SJSA1 (cell line): Measurements from ENCODE around the gene TMEM132C. TPM values are rescaled to one million over a fixed set of nuclear protein-coding genes. Genes with fewer than 3 reads are reported as not detected.

Experiments used
- DNase-seq, 2 experiments: peaks; one replicate each; pipeline ENCODE4 v3.0.0-alpha.2; 2015 to 2020; ENCODE audit warnings: low spot score in 2 of 2, low read depth in 1 of 2
- H3K27ac ChIP-seq: fragments of 250-450 bp; sonication (Bioruptor Pico); 2 replicates; pipeline ENCODE4 v1.5.1; 2020; ENCODE audit warnings: mild to moderate bottlenecking, moderate library complexity
- H3K27me3 ChIP-seq: fragments of 250-450 bp; sonication (Bioruptor Pico); replicated peaks from 2 replicates; pipeline ENCODE4 v1.5.1; 2020; ENCODE audit warnings: mild to moderate bottlenecking, moderate library complexity
- H3K36me3 ChIP-seq: fragments of 250-450 bp; sonication (Bioruptor Pico); 2 replicates; pipeline ENCODE4 v1.5.1; 2020; ENCODE audit warnings: mild to moderate bottlenecking
- H3K4me1 ChIP-seq: fragments of 250-450 bp; sonication (Bioruptor Pico); replicated peaks from 2 replicates; pipeline ENCODE4 v1.6.1; 2021; ENCODE audit warnings: mild to moderate bottlenecking
- H3K4me3 ChIP-seq: fragments of 250-450 bp; sonication (Bioruptor Pico); 2 replicates; pipeline ENCODE4 v1.5.1; 2020; ENCODE audit warnings: mild to moderate bottlenecking
- H3K9me3 ChIP-seq: fragments of 250-450 bp; sonication (Bioruptor Pico); replicated peaks from 2 replicates; pipeline ENCODE4 v1.5.1; 2020; ENCODE audit warnings: mild to moderate bottlenecking
- total RNA-seq: library from RNA; depleted of rRNA; stranded (reverse); fragments of >200 nt; shearing (Covaris generic); gene quantifications from 2 replicates; pipeline ENCODE4 v1.2.3, GENCODE V29; 2014

The TMEM132C gene
- total RNA-seq, 1 experiment from 2014 or later = not detected

DNA sequence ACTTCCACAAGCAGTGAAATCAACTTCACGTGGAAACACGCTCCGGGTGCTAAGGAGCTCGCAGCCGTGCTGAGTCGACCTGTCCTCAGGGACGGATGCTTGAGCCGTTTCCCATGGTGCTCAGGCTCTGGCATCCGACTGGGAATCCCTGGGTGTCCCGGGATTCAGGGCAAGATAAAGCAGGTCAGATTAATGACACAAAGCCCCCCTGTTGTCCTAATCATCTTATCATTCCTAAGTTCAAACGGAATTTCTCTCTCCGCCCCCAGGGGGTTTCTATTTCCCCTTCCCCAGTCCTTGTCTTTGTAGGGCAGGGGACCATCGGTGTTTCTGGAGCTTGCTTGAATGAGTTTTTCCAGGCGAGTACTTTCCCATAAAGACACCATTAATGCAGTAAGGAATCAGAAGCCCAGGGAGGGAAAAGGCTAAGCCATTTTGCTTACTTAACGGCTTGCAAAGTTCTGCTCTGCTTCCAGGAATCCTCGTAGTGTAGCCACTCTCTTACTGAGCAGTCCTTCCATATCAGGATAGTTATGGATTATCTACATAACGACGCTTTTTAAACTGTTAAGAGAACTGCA, 116.5 kb downstream of the TMEM132C start:
- Histone ChIP-seq H3K27me3 (no peaks in the 10 kb centered on the region), H3K4me1 (no peaks in the 10 kb centered on the region), H3K27ac (no peak overlapping the region), H3K9me3 (peaks cover 8% of the 10 kb centered on the region; the same call in 1 of the 2 replicates), H3K36me3 (no peaks in the 10 kb centered on the region), H3K4me3 (no peak overlapping the region)
- DNase-seq = no peak

DNA sequence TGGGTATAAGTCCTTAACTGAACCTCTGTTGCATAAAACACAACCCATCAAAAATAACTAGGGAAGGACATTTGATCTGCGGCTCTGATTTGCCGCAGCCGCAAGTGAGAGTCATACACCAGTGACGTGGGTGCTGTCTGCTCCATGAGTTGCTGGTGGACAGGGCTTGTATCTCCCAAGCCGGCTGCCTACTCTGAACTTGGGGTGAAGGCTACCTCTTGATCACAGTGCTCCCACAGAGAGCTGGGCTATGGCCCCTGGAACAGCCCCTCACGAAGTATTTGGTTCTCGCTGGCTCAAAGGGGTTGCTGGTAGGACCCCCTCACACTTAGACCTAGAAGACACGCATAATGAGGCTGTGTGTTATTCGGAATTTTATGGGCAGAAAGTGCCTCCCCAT, 118.8 kb downstream of the TMEM132C start:
- Histone ChIP-seq H3K9me3 (peaks cover 5% of the 10 kb centered on the region; the same call in 1 of the 2 replicates), H3K36me3 (no peaks in the 10 kb centered on the region), H3K27ac (no peak overlapping the region), H3K27me3 (no peaks in the 10 kb centered on the region), H3K4me1 (no peaks in the 10 kb centered on the region), H3K4me3 (no peak overlapping the region)
- no peak for DNase-seq

DNA sequence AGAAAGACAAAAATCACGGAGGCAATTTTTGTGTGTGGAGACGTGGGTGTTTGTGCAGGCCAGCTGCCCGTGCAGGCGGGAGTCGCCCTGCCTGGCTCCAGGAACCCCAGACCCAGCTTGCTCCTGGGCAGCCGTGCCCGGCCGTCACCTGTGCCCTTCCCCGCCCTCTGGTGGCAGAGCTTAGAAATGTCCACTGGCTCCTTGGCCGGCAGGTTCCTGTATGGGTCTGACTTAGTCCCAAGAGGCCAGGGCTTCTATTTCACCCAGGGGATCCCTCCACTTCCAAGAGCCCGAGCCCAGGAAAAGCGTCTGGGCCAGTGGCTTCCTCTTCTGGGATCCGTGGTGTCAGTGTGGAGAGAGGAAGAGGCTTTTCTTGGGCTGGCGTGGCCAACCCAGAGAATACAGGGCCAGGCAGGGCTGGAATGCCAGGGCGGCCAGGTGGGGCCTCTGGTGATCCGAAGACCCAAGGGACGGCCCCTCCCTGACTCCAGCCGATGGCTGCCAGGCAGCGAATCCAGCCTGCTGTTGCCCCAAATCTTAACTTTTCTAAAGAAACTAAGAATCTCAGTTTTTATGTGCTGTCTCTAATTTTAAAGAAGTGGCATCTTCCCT, 120.9 kb downstream of the TMEM132C start:
- Histone ChIP-seq H3K27ac (no peak overlapping the region), H3K4me3 (no peak overlapping the region), H3K9me3 (peaks cover 3% of the 10 kb centered on the region; the same call in 1 of the 2 replicates), H3K36me3 (no peaks in the 10 kb centered on the region), H3K4me1 (no peaks in the 10 kb centered on the region), H3K27me3 (no peaks in the 10 kb centered on the region)
- DNase-seq = no peak

DNA sequence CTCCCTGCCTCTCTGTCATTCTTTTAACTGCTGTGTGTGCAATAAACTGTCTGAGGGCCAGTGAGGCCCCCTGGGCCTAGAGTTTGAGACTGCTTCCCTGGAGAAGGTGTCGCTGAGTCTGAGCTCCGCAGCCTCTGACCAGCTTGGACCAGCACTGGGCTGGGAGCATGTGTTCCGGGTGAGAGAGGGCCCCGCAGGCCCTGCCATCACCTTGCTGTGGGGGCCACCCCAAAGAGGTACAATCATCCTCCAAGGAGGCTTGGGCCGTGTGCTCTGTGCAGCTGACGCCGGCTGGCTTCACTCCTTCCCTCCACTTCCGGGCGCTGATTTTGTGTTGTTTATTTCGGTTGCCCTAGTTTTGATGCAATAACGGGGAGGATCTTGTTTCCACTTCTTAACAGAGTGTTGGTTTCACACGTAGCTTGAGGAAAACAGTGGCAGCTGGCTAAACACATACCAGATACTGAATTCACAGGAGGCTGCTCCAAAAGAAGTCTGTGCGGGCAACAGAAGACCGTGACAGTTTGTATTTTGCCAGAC, 121.6 kb downstream of the TMEM132C start:
- H3K9me3 ChIP-seq = no peaks in the 10 kb centered on the region
- H3K27me3 ChIP-seq = no peaks in the 10 kb centered on the region
- H3K36me3 ChIP-seq = no peaks in the 10 kb centered on the region
- no peak for DNase-seq
- H3K4me1 ChIP-seq = no peaks in the 10 kb centered on the region
- no peak overlapping the region for H3K27ac ChIP-seq
- H3K4me3 ChIP-seq = no peak overlapping the region

DNA sequence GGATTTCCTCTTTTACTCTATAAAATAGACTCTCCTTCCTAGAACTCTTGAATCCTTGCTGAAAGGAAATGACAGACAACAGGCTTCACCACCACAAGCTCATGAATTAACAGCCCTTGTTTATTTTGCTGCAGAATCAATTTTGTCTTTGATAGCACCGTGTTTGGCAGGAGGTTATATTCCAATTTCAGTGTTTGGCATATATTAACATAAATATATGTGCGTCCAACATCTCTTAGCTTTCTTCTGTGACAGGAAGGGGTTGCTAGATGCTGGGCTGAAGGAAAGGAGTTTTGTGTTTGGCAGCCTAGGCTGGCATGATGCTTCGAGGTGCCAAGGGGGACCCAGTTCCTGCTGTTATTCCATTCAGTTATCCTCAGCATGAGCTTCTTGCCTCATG, 126.4 kb downstream of the TMEM132C start:
- DNase-seq = no peak
- Histone ChIP-seq H3K36me3 (no peaks in the 10 kb centered on the region), H3K4me3 (no peak overlapping the region), H3K4me1 (no peaks in the 10 kb centered on the region), H3K27me3 (no peaks in the 10 kb centered on the region), H3K9me3 (no peaks in the 10 kb centered on the region; the same call in 1 of the 2 replicates), H3K27ac (no peak overlapping the region)

DNA sequence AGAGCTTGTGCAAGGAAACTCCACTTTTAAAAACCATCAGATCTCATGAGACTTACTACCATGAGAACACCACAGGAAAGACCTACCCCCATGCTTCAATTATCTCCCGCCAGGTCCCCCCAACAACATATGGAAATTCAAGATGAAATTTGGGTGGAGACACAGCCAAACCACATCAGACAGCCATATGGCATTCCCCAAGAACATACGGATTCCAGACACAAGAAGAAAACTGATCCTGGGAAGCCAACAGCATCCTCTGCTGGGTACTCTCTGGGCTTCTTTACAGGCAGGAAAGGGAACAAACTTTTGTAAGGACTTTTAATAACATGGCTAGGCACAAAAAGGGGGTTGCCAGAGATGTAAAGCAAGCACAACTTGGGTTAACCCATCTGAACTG, 127.2 kb downstream of the TMEM132C start:
- Histone ChIP-seq H3K27ac (no peak overlapping the region), H3K36me3 (no peaks in the 10 kb centered on the region), H3K9me3 (no peaks in the 10 kb centered on the region; the same call in 1 of the 2 replicates), H3K4me1 (no peaks in the 10 kb centered on the region), H3K4me3 (no peak overlapping the region), H3K27me3 (no peaks in the 10 kb centered on the region)
- no peak for DNase-seq

DNA sequence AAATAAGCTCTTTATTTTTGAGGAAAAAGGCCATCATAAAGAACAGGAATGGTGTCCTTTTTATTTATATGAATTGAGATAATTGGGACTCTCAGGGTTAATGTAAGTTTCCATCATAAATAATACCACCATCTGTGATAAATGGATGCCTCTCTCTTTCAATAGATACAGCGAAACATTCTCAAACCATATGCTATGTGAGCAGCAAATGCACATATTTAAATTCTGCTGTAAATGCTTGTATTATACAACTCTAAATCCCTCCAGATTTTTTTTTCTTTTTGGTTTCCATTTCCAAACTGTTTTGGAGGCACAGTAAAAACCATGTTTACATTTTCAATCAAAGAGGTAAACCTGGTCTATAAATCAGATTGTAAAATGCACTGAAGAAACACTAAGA, 132.3 kb downstream of the TMEM132C start:
- Histone ChIP-seq H3K36me3 (no peaks in the 10 kb centered on the region), H3K27me3 (no peaks in the 10 kb centered on the region), H3K9me3 (no peaks in the 10 kb centered on the region; the same call in 1 of the 2 replicates)

DNA sequence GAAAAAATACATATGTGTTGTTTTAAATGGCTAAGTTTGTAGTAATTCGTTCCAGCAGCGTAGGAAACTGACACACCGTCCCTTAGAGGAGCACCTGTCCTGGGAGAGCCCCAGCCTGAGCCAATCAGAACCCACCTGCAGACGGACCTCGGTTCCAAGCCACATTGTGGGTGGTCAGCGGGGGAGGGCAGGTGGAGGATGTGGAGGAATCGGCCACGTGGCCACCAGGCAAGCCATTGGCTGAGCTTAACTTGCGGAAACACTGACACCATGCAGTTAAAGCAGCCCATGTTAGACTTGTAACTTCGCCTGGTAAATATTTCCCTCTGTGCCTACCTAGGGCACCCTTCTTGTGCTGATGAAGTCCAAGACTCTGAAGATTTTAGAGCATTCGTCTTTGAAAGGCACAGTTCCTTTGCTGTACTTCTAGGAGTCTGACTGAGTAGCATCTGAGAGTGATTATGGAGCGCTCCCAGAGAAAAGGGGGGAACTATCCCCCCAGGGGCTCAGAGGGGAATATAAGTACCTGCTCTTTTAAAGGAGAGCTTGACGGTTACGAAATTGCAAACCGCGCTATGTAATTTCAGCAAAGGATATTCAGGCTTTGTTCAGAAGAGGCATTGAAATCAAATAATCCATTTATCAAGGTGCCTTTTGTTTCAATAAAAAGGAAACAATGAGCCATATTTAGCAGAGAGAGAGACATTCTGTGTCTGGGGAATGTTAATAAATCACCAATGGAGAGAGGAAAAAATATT, 135.7 kb downstream of the TMEM132C start:
- peaks cover 11% of the 10 kb centered on the region; the same call in 1 of the 2 replicates for H3K9me3 ChIP-seq
- H3K4me3 ChIP-seq = no peak overlapping the region
- H3K36me3 ChIP-seq = no peaks in the 10 kb centered on the region
- H3K4me1 ChIP-seq = no peaks in the 10 kb centered on the region
- H3K27ac ChIP-seq = no peak overlapping the region
- no peaks in the 10 kb centered on the region for H3K27me3 ChIP-seq
- no peak for DNase-seq

More for the DNA sequence above, 132.3 kb downstream of the TMEM132C start:
- no peak for DNase-seq
- Histone ChIP-seq H3K27ac (no peak overlapping the region), H3K4me1 (no peaks in the 10 kb centered on the region), H3K4me3 (no peak overlapping the region)

DNA sequence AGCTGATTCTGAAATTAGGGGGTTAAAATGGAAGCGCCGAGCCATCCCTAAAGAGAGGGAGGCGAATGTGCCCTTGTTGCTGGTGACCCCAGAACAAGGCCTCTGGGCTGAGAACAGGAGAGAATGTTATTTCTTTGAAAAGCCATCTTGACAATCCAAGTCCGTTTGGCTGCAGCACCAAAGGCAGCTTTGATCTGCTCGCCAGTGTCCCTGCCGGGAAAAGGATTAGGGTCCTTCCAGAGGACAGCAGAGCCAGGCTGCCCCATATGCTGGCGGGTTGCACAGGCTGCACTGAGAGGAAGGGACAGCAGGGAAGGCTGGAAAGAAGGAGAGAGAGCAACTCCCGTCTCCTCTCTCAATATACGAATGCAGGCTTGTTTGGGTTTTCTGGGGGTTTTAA, 141.7 kb downstream of the TMEM132C start:
- DNase-seq = no peak
- no peak overlapping the region for H3K27ac ChIP-seq
- no peaks in the 10 kb centered on the region for H3K36me3 ChIP-seq
- H3K4me3 ChIP-seq = no peak overlapping the region
- H3K27me3 ChIP-seq = no peaks in the 10 kb centered on the region
- H3K4me1 ChIP-seq = no peaks in the 10 kb centered on the region
- H3K9me3 ChIP-seq = peaks cover 14% of the 10 kb centered on the region; the same call in 1 of the 2 replicates

DNA sequence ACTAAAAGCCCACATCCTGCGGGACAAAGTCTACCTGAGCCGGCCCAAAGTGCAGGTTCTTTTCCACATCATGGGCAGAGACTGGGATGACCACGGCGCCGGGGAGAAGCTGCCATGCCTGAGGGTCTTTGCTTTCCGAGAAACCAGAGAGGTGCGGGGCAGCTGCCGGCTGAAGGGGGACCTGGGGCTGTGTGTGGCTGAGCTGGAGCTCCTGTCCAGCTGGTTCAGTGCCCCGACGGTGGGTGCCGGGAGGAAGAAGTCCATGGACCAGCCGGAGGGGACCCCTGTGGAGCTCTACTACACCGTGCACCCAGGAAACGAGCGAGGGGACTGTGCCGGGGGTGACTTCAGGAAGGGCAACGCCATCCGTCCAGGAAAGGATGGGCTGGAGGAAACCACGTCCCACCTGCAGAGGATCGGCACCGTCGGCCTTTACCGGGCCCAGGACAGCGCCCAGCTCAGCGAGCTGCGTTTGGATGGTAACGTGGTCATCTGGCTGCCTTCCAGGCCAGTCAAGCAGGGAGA, 148.1 kb downstream of the TMEM132C start:
- H3K4me3 ChIP-seq = no peak overlapping the region
- peaks cover 4% of the 10 kb centered on the region for H3K9me3 ChIP-seq
- H3K27ac ChIP-seq = no peak overlapping the region
- no peaks in the 10 kb centered on the region for H3K27me3 ChIP-seq
- DNase-seq = no peak
- H3K4me1 ChIP-seq = no peaks in the 10 kb centered on the region
- H3K36me3 ChIP-seq = no peaks in the 10 kb centered on the region

DNA sequence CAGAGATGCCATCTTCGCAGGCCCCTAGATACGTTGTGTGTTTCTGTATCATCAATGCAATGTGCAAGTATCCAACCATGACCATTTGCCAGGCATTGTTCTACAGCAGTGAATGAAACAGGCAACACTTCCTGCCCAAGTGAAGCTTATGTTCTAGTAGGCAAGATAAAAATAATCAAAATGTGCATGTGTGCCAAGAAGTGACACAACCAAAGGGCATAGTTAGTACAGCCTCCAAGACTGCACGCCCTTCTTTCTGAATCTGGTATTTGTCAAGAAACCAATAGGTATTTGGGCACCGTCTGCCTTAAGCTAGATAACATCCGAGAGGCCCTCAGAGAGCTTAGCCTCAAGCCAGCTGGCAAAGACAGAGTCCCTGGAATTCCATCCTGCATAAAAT, 152.0 kb downstream of the TMEM132C start:
- no peak overlapping the region for H3K4me3 ChIP-seq
- no peaks in the 10 kb centered on the region; the same call in 1 of the 2 replicates for H3K9me3 ChIP-seq
- H3K27me3 ChIP-seq = no peaks in the 10 kb centered on the region
- DNase-seq = no peak
- H3K4me1 ChIP-seq = no peaks in the 10 kb centered on the region
- no peaks in the 10 kb centered on the region for H3K36me3 ChIP-seq
- H3K27ac ChIP-seq = no peak overlapping the region

DNA sequence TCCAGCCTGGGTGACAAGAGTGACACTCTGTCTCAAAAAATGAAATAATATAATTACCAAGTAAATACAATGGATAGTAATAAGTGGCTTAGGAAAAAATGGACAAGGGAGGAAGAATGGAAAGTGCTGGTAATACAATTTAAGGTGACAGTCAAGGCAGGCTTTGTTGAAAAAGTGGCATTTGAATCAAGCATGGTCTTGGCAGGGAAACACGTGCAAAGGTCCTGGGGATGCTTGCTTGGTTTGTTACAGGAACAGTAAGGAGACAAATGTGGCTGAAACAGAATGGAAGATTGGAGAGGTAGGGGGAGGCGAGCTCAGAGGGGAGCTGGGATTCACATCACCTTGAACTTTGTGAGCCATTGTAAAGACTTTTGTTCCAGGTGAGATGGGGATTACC, 153.2 kb downstream of the TMEM132C start:
- Histone ChIP-seq H3K9me3 (no peaks in the 10 kb centered on the region; the same call in 1 of the 2 replicates), H3K4me1 (no peaks in the 10 kb centered on the region), H3K36me3 (no peaks in the 10 kb centered on the region), H3K27me3 (no peaks in the 10 kb centered on the region), H3K27ac (no peak overlapping the region), H3K4me3 (no peak overlapping the region)
- no peak for DNase-seq

DNA sequence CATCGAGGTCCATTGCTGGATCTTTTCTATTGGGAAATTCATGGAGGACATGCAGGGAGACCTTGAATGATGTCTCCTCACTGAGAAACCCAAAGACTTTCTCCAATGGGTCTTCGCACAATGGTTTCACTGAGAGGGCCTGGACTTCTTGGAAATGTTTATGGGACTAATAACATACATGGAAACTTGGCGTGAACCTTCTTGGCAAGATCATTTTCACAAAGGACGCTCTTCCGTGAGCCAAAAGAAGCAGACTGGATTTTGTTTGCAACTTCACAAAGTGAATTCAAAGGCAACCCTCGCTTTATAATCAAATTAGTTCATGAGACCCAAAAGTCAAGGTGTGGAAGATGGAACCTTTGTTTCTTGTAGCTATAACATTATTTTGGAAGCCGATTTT, 154.4 kb downstream of the TMEM132C start:
- no peaks in the 10 kb centered on the region for H3K4me1 ChIP-seq
- H3K36me3 ChIP-seq = no peaks in the 10 kb centered on the region
- H3K27ac ChIP-seq = no peak overlapping the region
- DNase-seq = no peak
- no peaks in the 10 kb centered on the region for H3K27me3 ChIP-seq
- no peaks in the 10 kb centered on the region; the same call in 1 of the 2 replicates for H3K9me3 ChIP-seq
- H3K4me3 ChIP-seq = no peak overlapping the region

DNA sequence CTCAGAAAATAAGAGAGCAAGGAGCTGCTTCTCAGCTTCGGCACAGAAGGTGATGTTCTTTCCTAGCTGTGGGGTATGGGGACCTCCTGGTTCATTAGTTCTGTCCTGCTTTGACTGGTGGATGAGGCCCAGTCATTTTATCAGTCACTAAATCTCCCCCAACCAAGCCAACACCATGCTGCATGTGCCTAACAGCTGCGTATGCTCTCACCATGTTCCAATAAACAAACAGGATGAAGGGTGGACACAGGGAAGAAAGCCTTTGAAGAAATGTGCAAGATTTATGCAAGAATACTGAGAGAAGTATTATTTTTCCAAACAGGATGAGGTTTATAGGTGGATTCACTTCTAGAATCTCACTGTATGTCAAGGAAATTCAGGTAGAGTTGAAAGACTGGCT, 156.2 kb downstream of the TMEM132C start:
- DNase-seq = no peak
- no peaks in the 10 kb centered on the region for H3K36me3 ChIP-seq
- no peak overlapping the region for H3K27ac ChIP-seq
- no peaks in the 10 kb centered on the region for H3K27me3 ChIP-seq
- no peaks in the 10 kb centered on the region for H3K4me1 ChIP-seq
- no peaks in the 10 kb centered on the region; the same call in 1 of the 2 replicates for H3K9me3 ChIP-seq
- no peak overlapping the region for H3K4me3 ChIP-seq
